Neural progenitor cell (in vitro differentiated cells): ENCODE measurements around the gene COL4A3. TPM values are rescaled to one million over a fixed set of nuclear protein-coding genes. Genes with fewer than 3 reads are reported as not detected.
"Not testable (repeated sequence)": the region's sequence is repeated elsewhere in the genome, so short reads cannot be mapped to it uniquely, and the experiment has no call there.

Source experiments
- DNase-seq: peaks from one replicate; pipeline ENCODE4 v3.0.0-alpha.2; 2016; ENCODE audit warnings: low spot score
- H2AFZ ChIP-seq: fragments of 200-600 bp; sonication (generic); replicated peaks from 2 replicates; pipeline ENCODE4 v1.6.1; 2016; ENCODE audit warnings: antibody characterized with exemption
- H3F3A ChIP-seq: fragments of 200-600 bp; sonication (generic); 2 replicates; pipeline ENCODE4 v1.6.1; 2016; ENCODE audit warnings: antibody characterized with exemption, low read depth
- H3K27ac ChIP-seq: fragments of 200-600 bp; sonication (generic); 2 replicates; pipeline ENCODE4 v1.5.1; 2016; ENCODE audit warnings: mild to moderate bottlenecking
- H3K27me3 ChIP-seq: fragments of 200-600 bp; sonication (generic); 2 replicates; pipeline ENCODE4 v1.6.1; 2016; ENCODE audit warnings: mild to moderate bottlenecking, moderate library complexity
- H3K36me3 ChIP-seq: fragments of 200-600 bp; sonication (generic); 2 replicates; pipeline ENCODE4 v1.5.1; 2016
- H3K4me1 ChIP-seq: fragments of 200-600 bp; sonication (generic); 2 replicates; pipeline ENCODE4 v1.6.1; 2016; ENCODE audit warnings: mixed run types
- H3K4me2 ChIP-seq: fragments of 200-600 bp; sonication (generic); 2 replicates; pipeline ENCODE4 v1.6.1; 2016
- H3K4me3 ChIP-seq: fragments of 200-600 bp; sonication (generic); 2 replicates; pipeline ENCODE4 v1.5.1; 2016
- H3K79me2 ChIP-seq: fragments of 200-600 bp; sonication (generic); 2 replicates; pipeline ENCODE4 v1.6.1; 2016; ENCODE audit warnings: low read depth
- H3K9ac ChIP-seq: fragments of 200-600 bp; sonication (generic); 2 replicates; pipeline ENCODE4 v1.6.1; 2016
- H3K9me3 ChIP-seq: fragments of 200-600 bp; sonication (generic); 2 replicates; pipeline ENCODE4 v1.5.1; 2016; ENCODE audit warnings: low read depth
- H4K20me1 ChIP-seq: fragments of 200-600 bp; sonication (generic); 2 replicates; pipeline ENCODE4 v1.6.1; 2016; ENCODE audit warnings: low read depth
- H3K27ac Mint-ChIP-seq: 3 replicates; pipeline ENCODE4 v1.8.0; 2021; ENCODE audit warnings: mixed read lengths
- H3K27me3 Mint-ChIP-seq: 2 replicates; pipeline ENCODE4 v1.8.0; 2022; ENCODE audit warnings: low read depth, mild to moderate bottlenecking, inconsistent platforms, moderate library complexity, mixed read lengths; ENCODE audit not compliant: insufficient read depth
- H3K36me3 Mint-ChIP-seq: 3 replicates; pipeline ENCODE4 v1.8.0; 2021; ENCODE audit warnings: mixed read lengths
- H3K4me1 Mint-ChIP-seq: 3 replicates; pipeline ENCODE4 v1.8.0; 2021; ENCODE audit warnings: mixed read lengths
- H3K4me3 Mint-ChIP-seq: 3 replicates; pipeline ENCODE4 v1.8.0; 2021; ENCODE audit warnings: mild to moderate bottlenecking, moderate library complexity, mixed read lengths
- H3K9me3 Mint-ChIP-seq: 3 replicates; pipeline ENCODE4 v1.8.0; 2020; ENCODE audit warnings: mixed read lengths
- EZH2 ChIP-seq: fragments of 200-600 bp; sonication (generic); IDR thresholded peaks from 2 replicates; pipeline ENCODE4 v1.6.1; 2017; ENCODE audit warnings: antibody characterized with exemption, mild to moderate bottlenecking, moderate library complexity
- EZH2phosphoT487 ChIP-seq: fragments of 200-600 bp; sonication (generic); IDR thresholded peaks from 2 replicates; pipeline ENCODE4 v1.6.1; 2017; ENCODE audit warnings: antibody characterized with exemption
- total RNA-seq: library from RNA; depleted of rRNA; stranded (reverse); fragments of >200 nt; gene quantifications from 2 replicates; pipeline ENCODE4 v1.2.3, GENCODE V29; 2015; ENCODE audit warnings: low replicate concordance
- TF ChIP-seq, protein P1 (sequence below): fragments of 200-600 bp; sonication (generic); IDR thresholded peaks from 2 replicates; pipeline ENCODE4 v1.5.1; 2017; ENCODE audit warnings: antibody characterized with exemption, mild to moderate bottlenecking

COL4A3 gene
- total RNA-seq, 1 donor from 2014 or later, result not detected

DNA sequence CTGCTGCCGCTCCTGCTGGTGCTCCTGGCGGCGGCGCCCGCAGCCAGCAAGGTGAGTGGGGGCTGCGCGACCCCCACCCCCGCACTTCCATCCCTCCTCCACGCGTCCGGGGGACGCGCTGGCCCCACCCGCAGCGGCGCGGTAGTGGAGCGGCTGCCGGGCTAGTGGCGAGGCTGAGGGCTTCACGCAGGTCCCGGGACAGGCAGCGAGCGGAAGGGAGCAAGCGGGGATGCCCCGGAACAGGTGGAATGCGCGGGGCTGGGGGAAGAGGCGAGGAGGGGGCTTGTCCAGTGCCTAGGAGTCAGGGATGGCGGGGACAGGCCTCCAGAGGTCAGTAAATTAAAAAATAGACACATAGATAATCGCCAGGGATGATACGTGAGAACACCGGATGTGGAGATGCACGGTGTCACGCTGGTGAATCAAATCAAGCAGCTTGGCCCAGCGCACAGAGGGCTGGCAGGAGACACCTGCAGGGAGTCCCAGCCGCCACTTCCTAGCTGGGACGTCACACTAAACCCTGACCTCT is 403 bp downstream of the COL4A3 start:
- TF ChIP-seq, protein P1, sequence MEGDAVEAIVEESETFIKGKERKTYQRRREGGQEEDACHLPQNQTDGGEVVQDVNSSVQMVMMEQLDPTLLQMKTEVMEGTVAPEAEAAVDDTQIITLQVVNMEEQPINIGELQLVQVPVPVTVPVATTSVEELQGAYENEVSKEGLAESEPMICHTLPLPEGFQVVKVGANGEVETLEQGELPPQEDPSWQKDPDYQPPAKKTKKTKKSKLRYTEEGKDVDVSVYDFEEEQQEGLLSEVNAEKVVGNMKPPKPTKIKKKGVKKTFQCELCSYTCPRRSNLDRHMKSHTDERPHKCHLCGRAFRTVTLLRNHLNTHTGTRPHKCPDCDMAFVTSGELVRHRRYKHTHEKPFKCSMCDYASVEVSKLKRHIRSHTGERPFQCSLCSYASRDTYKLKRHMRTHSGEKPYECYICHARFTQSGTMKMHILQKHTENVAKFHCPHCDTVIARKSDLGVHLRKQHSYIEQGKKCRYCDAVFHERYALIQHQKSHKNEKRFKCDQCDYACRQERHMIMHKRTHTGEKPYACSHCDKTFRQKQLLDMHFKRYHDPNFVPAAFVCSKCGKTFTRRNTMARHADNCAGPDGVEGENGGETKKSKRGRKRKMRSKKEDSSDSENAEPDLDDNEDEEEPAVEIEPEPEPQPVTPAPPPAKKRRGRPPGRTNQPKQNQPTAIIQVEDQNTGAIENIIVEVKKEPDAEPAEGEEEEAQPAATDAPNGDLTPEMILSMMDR, result no peak
- TF ChIP-seq EZH2, result no peak
- TF ChIP-seq EZH2phosphoT487, result peak; percentile 8
- Histone ChIP-seq H4K20me1 (no peaks in the 10 kb centered on the region), H3F3A (no peaks in the 10 kb centered on the region), H3K4me2 (peak overlapping the region; percentile 97), H2AFZ (peak overlapping the region; percentile 97), H3K36me3 (no peaks in the 10 kb centered on the region), H3K27me3 (peaks cover 76% of the 10 kb centered on the region), H3K27ac (no peak overlapping the region), H3K4me3 (peak overlapping the region; percentile 71), H3K9ac (no peak overlapping the region), H3K4me1 (no peaks in the 10 kb centered on the region), H3K9me3 (no peaks in the 10 kb centered on the region), H3K79me2 (no peaks in the 10 kb centered on the region)
- peaks cover 44% of the 10 kb centered on the region for H3K27me3 Mint-ChIP-seq
- H3K36me3 Mint-ChIP-seq, result no peaks in the 10 kb centered on the region
- peak overlapping the region; percentile 82 for H3K4me3 Mint-ChIP-seq
- H3K4me1 Mint-ChIP-seq, result peaks cover 4% of the 10 kb centered on the region
- H3K27ac Mint-ChIP-seq, result no peak overlapping the region
- DNase-seq, result peak; percentile 52
- H3K9me3 Mint-ChIP-seq, result peaks cover 4% of the 10 kb centered on the region

DNA sequence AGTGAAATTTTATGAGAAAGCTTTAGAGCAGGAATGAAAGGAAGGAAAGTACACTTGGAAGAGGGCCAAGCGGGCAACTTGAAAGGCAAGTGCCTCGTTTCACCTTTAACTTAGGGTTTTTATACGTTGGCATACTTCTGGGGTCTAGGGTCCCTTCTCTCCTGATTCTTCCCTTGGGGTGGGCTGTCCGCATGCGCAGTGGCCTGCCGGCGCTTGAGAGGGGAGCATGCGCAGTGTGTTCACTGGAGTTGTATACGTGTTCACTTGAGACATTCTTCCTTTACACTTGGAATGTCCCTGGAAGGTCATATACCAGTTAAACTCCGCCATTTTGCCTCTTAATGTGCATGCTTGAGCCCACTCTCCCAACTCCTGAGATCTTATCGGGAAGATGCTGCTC is 7.4 kb downstream of the COL4A3 start:
- H3K4me3 Mint-ChIP-seq, H3K27me3 ChIP-seq, H3K4me1 Mint-ChIP-seq, H3K36me3 ChIP-seq, H3K9ac ChIP-seq, H3K4me1 ChIP-seq, H3K36me3 Mint-ChIP-seq, H3K9me3 Mint-ChIP-seq, H3K27ac Mint-ChIP-seq, H3K27ac ChIP-seq, H3K4me3 ChIP-seq, H3K27me3 Mint-ChIP-seq, H3K9me3 ChIP-seq, DNase-seq, H3K79me2 ChIP-seq, H3F3A ChIP-seq, H3K4me2 ChIP-seq, H4K20me1 ChIP-seq, H2AFZ ChIP-seq: not testable (repeated sequence)

DNA sequence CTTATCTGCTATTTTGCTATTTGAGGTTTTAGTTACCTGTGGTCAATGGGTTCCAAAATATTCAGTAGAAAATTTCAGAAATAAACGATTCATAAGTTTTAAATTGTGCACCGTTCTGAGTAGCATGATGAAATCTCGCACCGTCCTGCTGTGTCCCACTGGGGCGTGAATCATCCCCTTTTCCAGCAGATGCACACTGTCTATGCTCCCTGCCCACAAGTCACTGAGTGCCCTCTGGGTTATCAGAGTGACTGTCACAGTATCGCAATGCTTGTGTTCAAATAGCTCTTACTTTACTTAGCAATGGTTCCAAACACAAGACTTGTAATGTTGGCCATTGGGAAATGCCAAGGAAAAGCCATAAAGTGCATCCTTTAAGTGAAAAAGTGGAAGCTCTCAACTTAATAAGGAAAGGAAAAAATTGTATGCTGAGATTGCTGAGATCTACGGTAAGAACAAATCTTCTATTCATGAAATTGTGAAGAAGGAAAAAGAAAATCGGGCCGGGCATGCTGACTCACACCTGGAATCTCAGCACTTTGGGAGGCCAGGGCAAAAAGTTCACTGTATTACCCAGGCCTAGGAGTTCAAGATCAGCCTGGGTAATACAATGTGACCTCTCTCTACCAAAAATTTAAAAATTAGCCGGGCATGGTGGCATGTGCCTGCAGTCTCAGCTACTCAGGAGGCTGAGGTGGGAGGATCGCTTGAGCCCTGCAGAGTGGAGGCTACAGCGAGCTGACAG is 13.3 kb downstream of the COL4A3 start:
- H3K79me2 ChIP-seq, result no peaks in the 10 kb centered on the region
- TF ChIP-seq, protein P1, result no peak
- TF ChIP-seq EZH2 (no peak), EZH2phosphoT487 (no peak)
- Mint-ChIP-seq H3K4me1 (peaks cover 9% of the 10 kb centered on the region), H3K36me3 (no peaks in the 10 kb centered on the region), H3K27me3 (peaks cover 3% of the 10 kb centered on the region), H3K9me3 (no peaks in the 10 kb centered on the region), H3K27ac (no peak overlapping the region), H3K4me3 (no peak overlapping the region)
- H3K9ac ChIP-seq, result no peak overlapping the region
- no peaks in the 10 kb centered on the region for H4K20me1 ChIP-seq
- H3K4me3 ChIP-seq, result no peak overlapping the region
- H2AFZ ChIP-seq, result no peak overlapping the region
- H3K27ac ChIP-seq, result no peak overlapping the region
- no peaks in the 10 kb centered on the region for H3K27me3 ChIP-seq
- peaks cover 5% of the 10 kb centered on the region for H3K4me1 ChIP-seq
- H3K36me3 ChIP-seq, result no peaks in the 10 kb centered on the region
- no peaks in the 10 kb centered on the region for H3F3A ChIP-seq
- no peaks in the 10 kb centered on the region for H3K9me3 ChIP-seq
- H3K4me2 ChIP-seq, result no peak overlapping the region
- no peak for DNase-seq

GRCh38 chr2:227179988-227180685 is 15.7 kb downstream of the COL4A3 start:
- H2AFZ ChIP-seq, result peak overlapping the region; percentile 41
- TF ChIP-seq EZH2 (no peak), EZH2phosphoT487 (no peak)
- TF ChIP-seq, protein P1, result no peak
- Mint-ChIP-seq H3K9me3 (no peaks in the 10 kb centered on the region), H3K27ac (no peak overlapping the region), H3K36me3 (no peaks in the 10 kb centered on the region), H3K4me3 (no peak overlapping the region), H3K4me1 (peaks cover 9% of the 10 kb centered on the region), H3K27me3 (no peaks in the 10 kb centered on the region)
- no peak overlapping the region for H3K4me2 ChIP-seq
- no peak overlapping the region for H3K4me3 ChIP-seq
- H3K9ac ChIP-seq, result no peak overlapping the region
- H4K20me1 ChIP-seq, result no peaks in the 10 kb centered on the region
- H3K4me1 ChIP-seq, result peaks cover 5% of the 10 kb centered on the region
- no peaks in the 10 kb centered on the region for H3F3A ChIP-seq
- H3K27ac ChIP-seq, result no peak overlapping the region
- no peaks in the 10 kb centered on the region for H3K79me2 ChIP-seq
- H3K27me3 ChIP-seq, result no peaks in the 10 kb centered on the region
- no peak for DNase-seq
- no peaks in the 10 kb centered on the region for H3K9me3 ChIP-seq
- H3K36me3 ChIP-seq, result no peaks in the 10 kb centered on the region
